Measurements from ENCODE around the gene DYDC1.
"Not testable (repeated sequence)": the region's sequence is repeated elsewhere in the genome, so short reads cannot be mapped to it uniquely, and the experiment has no call there.

DYDC1 gene

GRCh38 chr10:80333983-80334382 lies 22.6 kb downstream of the DYDC1 start:
- no peak for DNase-seq

GRCh38 chr10:80324891-80325364 lies 31.6 kb downstream of the DYDC1 start:
- no peak for DNase-seq

- DNase-seq: no peak
Measured at GRCh38 chr10:80324086-80324485, 32.5 kb downstream of the DYDC1 start.

GRCh38 chr10:80323311-80323710 lies 33.2 kb downstream of the DYDC1 start:
- no peak for DNase-seq

- DNase-seq: no peak
Measured at GRCh38 chr10:80322711-80323110, 33.8 kb downstream of the DYDC1 start.

- DNase-seq: no peak
Measured at GRCh38 chr10:80322158-80322557, 34.4 kb downstream of the DYDC1 start.

- no peak for DNase-seq
Measured at GRCh38 chr10:80321183-80321582, 35.4 kb downstream of the DYDC1 start.

- no peak for DNase-seq
Measured at GRCh38 chr10:80320377-80320776, 36.2 kb downstream of the DYDC1 start.

- no peak for DNase-seq
Measured at GRCh38 chr10:80319725-80320290, 36.7 kb downstream of the DYDC1 start.

- no peak for DNase-seq
Measured at GRCh38 chr10:80319318-80319717, 37.2 kb downstream of the DYDC1 start.

GRCh38 chr10:80318742-80319141 lies 37.8 kb downstream of the DYDC1 start:
- DNase-seq: no peak

GRCh38 chr10:80315391-80315790 lies 41.2 kb downstream of the DYDC1 start:
- DNase-seq: no peak

- no peak for DNase-seq
Measured at GRCh38 chr10:80313523-80313922, 43.0 kb downstream of the DYDC1 start.

- not testable (repeated sequence) for DNase-seq
Measured at GRCh38 chr10:80305989-80306388, 50.6 kb downstream of the DYDC1 start.

- no peak for DNase-seq
Measured at GRCh38 chr10:80296942-80297341, 59.6 kb downstream of the DYDC1 start.

- no peak for DNase-seq
Measured at GRCh38 chr10:80292607-80293239, 63.8 kb downstream of the DYDC1 start.

GRCh38 chr10:80290474-80291220 lies 65.9 kb downstream of the DYDC1 start:
- DNase-seq: no peak

- no peak for DNase-seq
Measured at GRCh38 chr10:80289451-80290287, 66.9 kb downstream of the DYDC1 start, which contains the start of gene MAT1A. Gene MAT1A, minus strand, starts transcription at chr10:80289658. Its CDS starts 235 bp downstream, at chr10:80289423.

GRCh38 chr10:80288849-80289248 lies 67.7 kb downstream of the DYDC1 start:
- DNase-seq: no peak

All from stimulated activated CD4-positive, alpha-beta T cell treated with anti-CD3 and anti-CD28 coated beads, Interleukin-1b, Interleukin-23, amount 100 ng/mL, for 48 hours (primary cell).